GM19025 (cell line): ENCODE results near the gene ADAM33.

Source experiments
- ATAC-seq: cut with Tn5 transposase; IDR thresholded peaks from one replicate; pipeline ENCODE4 v1.9.1; 2021; ENCODE audit warnings: mild to moderate bottlenecking, low read depth, moderate library complexity; ENCODE audit not compliant: unreplicated experiment

The ADAM33 gene

GRCh38 chr20:3691897-3692296 lies 10.1 kb upstream of the ADAM33 start:
- ATAC-seq = no peak

GRCh38 chr20:3691306-3691705 lies 9.5 kb upstream of the ADAM33 start:
- no peak for ATAC-seq

DNA sequence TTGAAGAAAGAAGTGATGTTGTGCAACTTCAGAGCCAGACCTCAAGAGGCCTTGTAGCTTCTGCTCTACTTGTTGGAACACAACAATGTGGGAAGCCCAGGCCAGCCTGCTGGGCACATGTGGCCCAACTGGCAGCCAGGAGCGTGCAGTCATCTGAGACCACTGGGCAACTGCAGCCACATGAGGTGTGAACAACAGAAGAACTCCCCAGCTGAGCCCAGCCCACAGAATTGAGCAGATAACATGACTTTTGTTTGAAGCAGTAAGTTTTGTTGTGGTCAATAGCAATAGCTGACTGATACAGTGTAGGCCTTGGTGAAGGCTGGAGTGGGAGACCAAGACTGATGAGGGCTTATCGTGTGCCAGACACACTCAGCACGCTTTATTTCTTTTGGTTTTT lies 8.6 kb upstream of the ADAM33 start:
- no peak for ATAC-seq

- ATAC-seq = no peak
Observed at GRCh38 chr20:3689978-3690377, 8.2 kb upstream of the ADAM33 start.

- ATAC-seq = no peak
Observed at GRCh38 chr20:3687655-3688054, 5.8 kb upstream of the ADAM33 start.

GRCh38 chr20:3686867-3687321 lies 5.1 kb upstream of the ADAM33 start:
- ATAC-seq = no peak

GRCh38 chr20:3686421-3686820 lies 4.6 kb upstream of the ADAM33 start:
- ATAC-seq = no peak

DNA sequence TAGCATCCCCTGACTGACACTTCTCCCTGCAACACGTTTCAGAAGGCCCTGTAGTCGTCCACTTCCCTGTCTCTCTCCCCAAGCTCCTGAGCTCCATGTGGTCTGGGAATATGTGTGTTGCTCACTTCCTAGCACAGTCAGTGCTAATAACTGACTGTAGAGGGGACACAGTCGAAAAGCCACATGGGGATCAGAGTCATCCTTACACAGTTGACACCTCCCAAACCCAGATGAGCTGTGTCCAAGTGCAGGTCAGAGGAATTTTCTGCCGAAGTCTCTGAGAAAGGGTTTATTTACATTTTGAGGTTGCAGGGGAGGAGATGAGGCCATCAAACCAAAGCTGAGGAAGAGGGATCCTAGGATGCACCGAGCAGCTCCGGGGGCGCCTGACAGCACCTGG lies 3.5 kb upstream of the ADAM33 start:
- ATAC-seq = no peak

GRCh38 chr20:3681352-3681930 lies 369 bp downstream of the ADAM33 start:
- no peak for ATAC-seq

DNA sequence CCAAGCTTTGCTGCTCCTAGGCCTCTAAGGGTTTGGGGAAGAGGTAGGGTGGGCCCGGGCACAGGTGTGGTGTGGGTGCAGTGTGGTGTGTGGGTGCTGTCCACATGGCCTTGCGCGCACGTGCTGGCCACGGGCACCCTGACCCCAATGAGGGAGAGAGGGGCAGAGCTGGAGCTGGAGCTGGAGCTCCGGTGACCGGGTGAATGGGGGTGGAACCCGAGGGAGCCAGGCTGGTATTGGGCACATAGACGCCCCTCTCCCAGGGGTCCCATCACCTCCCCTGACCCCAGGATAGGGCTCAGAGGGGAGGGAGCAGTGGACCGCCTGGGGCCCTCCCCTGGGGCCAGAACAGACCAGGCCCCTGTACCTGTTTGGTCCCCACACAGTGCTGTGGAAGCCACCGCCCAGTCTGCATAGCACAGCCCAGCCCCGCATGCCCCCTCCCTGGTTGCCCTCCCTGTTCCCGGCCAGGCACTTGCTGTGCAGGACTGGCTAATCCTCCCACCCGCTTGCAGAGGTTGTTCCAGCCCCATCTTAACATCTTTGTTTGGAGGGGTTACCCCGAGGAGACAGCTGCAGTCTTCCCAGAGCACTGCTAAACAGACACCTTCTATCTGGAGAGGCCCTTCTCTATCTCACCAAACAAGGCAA lies 984 bp downstream of the ADAM33 start:
- ATAC-seq = no peak

DNA sequence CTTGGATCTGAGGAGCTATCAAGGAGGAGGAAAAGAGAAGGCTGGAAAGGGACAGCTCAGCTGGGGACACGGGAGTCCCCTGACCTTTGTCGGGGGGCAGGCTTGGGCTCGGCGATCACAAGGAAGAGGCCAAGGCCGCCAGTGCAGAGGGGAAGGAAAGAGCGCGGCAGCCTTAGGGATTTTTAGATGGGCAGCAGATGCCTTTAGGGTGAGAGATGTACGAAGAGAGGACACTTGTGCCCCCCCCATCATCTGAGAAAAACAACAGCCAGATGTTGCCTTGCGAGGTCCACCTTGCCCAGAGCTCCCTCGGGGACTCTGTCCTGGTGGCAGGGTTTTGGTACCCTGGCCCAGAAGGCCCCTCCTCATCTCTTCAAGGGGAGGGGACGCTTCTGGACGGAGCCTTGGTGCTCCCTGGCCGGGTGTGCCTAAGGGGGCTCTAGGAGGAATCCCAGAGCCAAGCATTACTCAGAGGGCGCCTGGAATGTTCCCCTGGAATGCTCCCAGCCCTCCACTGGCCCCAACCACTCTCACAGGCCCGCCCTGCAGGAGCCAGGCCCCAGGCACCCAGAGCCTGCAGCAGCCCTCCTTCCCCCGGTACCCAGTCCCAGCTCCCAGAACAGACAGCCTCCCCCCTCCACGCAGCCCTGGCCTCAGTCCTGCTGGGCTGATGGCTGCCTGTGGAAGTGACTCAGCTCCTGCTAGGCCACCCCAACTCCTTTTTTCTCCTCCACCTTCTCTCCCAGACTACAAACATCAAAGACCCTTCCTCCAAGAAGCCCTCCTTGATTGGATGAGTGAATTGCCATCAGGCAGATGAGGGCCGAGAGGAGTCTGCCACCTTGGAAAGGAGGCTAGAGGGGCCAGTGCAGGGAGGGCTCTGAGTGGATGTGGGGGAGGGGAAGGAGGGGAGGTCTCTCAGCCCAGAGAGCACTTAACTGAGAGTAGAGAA lies 1.8 kb downstream of the ADAM33 start:
- ATAC-seq = no peak

GRCh38 chr20:3678856-3679720 lies 2.7 kb downstream of the ADAM33 start:
- no peak for ATAC-seq

- no peak for ATAC-seq
Observed at GRCh38 chr20:3678198-3678597, 3.6 kb downstream of the ADAM33 start.

DNA sequence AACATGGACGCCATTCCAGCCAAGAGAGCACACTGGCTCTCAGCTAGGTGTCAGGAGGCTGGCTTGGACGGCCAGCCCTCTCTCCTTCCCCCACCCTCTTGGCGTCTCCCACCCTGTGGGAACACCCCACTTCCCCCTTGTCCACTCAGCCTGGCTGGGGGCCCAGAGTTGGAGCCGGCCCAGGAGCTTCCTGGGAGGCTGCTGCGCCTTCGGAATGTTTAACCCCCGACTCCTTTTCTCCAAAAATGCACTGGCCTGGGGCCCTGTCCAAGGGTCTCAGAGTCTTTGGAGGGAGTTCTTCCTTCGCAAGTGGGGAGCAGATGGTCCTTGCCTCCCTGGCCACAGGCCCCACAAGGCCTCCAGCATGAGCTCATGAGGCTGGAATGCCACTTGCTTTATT lies 4.1 kb downstream of the ADAM33 start:
- no peak for ATAC-seq

GRCh38 chr20:3674995-3675900 lies 6.6 kb downstream of the ADAM33 start:
- ATAC-seq = no peak

- ATAC-seq = no peak
Observed at GRCh38 chr20:3674447-3674846, 7.4 kb downstream of the ADAM33 start.

GRCh38 chr20:3673221-3674070 lies 8.4 kb downstream of the ADAM33 start:
- ATAC-seq = no peak

- no peak for ATAC-seq
Observed at GRCh38 chr20:3672547-3673171, 9.2 kb downstream of the ADAM33 start.
